ENCODE measurements around the gene COG1.

GRCh38 chr17:73201215-73202069 is 8.6 kb downstream of the COG1 start:
- TF ChIP-seq, protein P1, sequence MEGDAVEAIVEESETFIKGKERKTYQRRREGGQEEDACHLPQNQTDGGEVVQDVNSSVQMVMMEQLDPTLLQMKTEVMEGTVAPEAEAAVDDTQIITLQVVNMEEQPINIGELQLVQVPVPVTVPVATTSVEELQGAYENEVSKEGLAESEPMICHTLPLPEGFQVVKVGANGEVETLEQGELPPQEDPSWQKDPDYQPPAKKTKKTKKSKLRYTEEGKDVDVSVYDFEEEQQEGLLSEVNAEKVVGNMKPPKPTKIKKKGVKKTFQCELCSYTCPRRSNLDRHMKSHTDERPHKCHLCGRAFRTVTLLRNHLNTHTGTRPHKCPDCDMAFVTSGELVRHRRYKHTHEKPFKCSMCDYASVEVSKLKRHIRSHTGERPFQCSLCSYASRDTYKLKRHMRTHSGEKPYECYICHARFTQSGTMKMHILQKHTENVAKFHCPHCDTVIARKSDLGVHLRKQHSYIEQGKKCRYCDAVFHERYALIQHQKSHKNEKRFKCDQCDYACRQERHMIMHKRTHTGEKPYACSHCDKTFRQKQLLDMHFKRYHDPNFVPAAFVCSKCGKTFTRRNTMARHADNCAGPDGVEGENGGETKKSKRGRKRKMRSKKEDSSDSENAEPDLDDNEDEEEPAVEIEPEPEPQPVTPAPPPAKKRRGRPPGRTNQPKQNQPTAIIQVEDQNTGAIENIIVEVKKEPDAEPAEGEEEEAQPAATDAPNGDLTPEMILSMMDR (IDR thresholded peaks at IDR 0.05) = no peak
- no peak for TF ChIP-seq ZFX (IDR thresholded peaks at IDR 0.05; ENCODE audit: borderline replicate concordance)

Measured in 22Rv1 (cell line).